ENCODE measurements around the gene C10orf90. TPM values are rescaled to one million over a fixed set of nuclear protein-coding genes. Genes with fewer than 3 reads are reported as not detected.

The C10orf90 gene
- total and polyA plus RNA-seq, 2 experiments from 2014 or later, result 0.20 TPM; not detected in 1

GRCh38 chr10:126394948-126395347 is 275.5 kb downstream of the C10orf90 start:
- Histone ChIP-seq H3K4me3 (no peak overlapping the region), H3K27ac (no peak overlapping the region), H3K4me2 (no peak overlapping the region), H3K9me3 (ENCODE audit: low read depth) (no peaks in the 10 kb centered on the region), H2AFZ (no peak overlapping the region), H3K79me2 (no peaks in the 10 kb centered on the region), H4K20me1 (ENCODE audit: insufficient read depth, poor library complexity, severe bottlenecking) (no peaks in the 10 kb centered on the region), H3K4me1 (ENCODE audit: insufficient read depth) (no peaks in the 10 kb centered on the region), H3K36me3 (replicated peaks; ENCODE audit: insufficient read depth, low read depth) (no peaks in the 10 kb centered on the region), H3K9me2 (replicated peaks; ENCODE audit: insufficient read depth) (no peaks in the 10 kb centered on the region), H3K27me3 (peaks cover 9% of the 10 kb centered on the region)
- TF ChIP-seq EZH2phosphoT487 (IDR thresholded peaks at IDR 0.05; ENCODE audit: low read depth, severe bottlenecking, unreplicated experiment), result no peak
- TF ChIP-seq CTCF (IDR thresholded peaks at IDR 0.05; ENCODE audit: poor library complexity), result no peak
- no peak for TF ChIP-seq EZH2 (IDR thresholded peaks at IDR 0.05; ENCODE audit: borderline replicate concordance)
- DNase-seq (ENCODE audit: low spot score), result no peak
- 97% methylated on average over 2 of the region's 2 CpGs for WGBS (ENCODE audit: low lambda C conversion rate, missing lambda C conversion rate)

- Histone ChIP-seq H3K4me1 (ENCODE audit: insufficient read depth) (no peaks in the 10 kb centered on the region), H4K20me1 (ENCODE audit: insufficient read depth, poor library complexity, severe bottlenecking) (no peaks in the 10 kb centered on the region), H3K27me3 (peaks cover 27% of the 10 kb centered on the region), H3K9me3 (ENCODE audit: low read depth) (no peaks in the 10 kb centered on the region), H3K79me2 (no peaks in the 10 kb centered on the region), H3K36me3 (replicated peaks; ENCODE audit: insufficient read depth, low read depth) (no peaks in the 10 kb centered on the region), H3K4me2 (no peak overlapping the region), H2AFZ (no peak overlapping the region), H3K27ac (no peak overlapping the region), H3K9me2 (replicated peaks; ENCODE audit: insufficient read depth) (no peaks in the 10 kb centered on the region), H3K4me3 (no peak overlapping the region)
- DNase-seq (ENCODE audit: low spot score), result no peak
- 94% methylated on average over 4 of the region's 4 CpGs for WGBS (ENCODE audit: low lambda C conversion rate, missing lambda C conversion rate)
- TF ChIP-seq CTCF (IDR thresholded peaks at IDR 0.05; ENCODE audit: poor library complexity) (no peak), EZH2 (IDR thresholded peaks at IDR 0.05; ENCODE audit: borderline replicate concordance) (no peak), EZH2phosphoT487 (IDR thresholded peaks at IDR 0.05; ENCODE audit: low read depth, severe bottlenecking, unreplicated experiment) (no peak)
These were observed 277.4 kb downstream of the C10orf90 start for GRCh38 chr10:126393076-126393475.

DNA sequence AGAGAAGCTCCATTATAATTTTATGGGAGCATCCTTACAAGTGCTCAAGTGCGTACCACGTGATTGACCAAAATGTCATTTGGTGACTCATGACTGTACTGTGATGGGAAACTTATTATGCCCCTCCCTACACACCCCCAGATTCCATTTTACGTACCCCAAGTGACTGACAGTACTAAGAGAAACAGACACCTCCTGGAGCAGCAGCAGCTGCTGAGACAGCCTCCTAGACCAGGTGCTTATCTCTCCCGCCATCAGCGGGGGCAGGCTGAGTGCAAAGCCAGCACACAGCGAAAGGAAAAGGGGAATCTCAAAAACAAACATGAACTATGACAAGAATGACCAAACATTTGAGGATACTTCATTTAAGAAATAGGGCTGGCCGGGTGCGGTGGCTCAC is 278.0 kb downstream of the C10orf90 start:
- H3K27me3 ChIP-seq, result peaks cover 31% of the 10 kb centered on the region
- no peaks in the 10 kb centered on the region for H3K36me3 ChIP-seq (replicated peaks; ENCODE audit: insufficient read depth, low read depth)
- 64% methylated on average over 8 of the region's 8 CpGs for WGBS (ENCODE audit: low lambda C conversion rate, missing lambda C conversion rate)
- no peak overlapping the region for H3K27ac ChIP-seq
- TF ChIP-seq EZH2phosphoT487 (IDR thresholded peaks at IDR 0.05; ENCODE audit: low read depth, severe bottlenecking, unreplicated experiment), result no peak
- TF ChIP-seq CTCF (IDR thresholded peaks at IDR 0.05; ENCODE audit: poor library complexity), result no peak
- no peak for TF ChIP-seq EZH2 (IDR thresholded peaks at IDR 0.05; ENCODE audit: borderline replicate concordance)
- no peaks in the 10 kb centered on the region for H3K9me2 ChIP-seq (replicated peaks; ENCODE audit: insufficient read depth)
- DNase-seq (ENCODE audit: low spot score), result no peak
- H3K79me2 ChIP-seq, result no peaks in the 10 kb centered on the region
- H3K4me1 ChIP-seq (ENCODE audit: insufficient read depth), result no peaks in the 10 kb centered on the region
- H3K4me3 ChIP-seq, result no peak overlapping the region
- no peak overlapping the region for H3K4me2 ChIP-seq
- H3K9me3 ChIP-seq (ENCODE audit: low read depth), result no peaks in the 10 kb centered on the region
- no peak overlapping the region for H2AFZ ChIP-seq
- no peaks in the 10 kb centered on the region for H4K20me1 ChIP-seq (ENCODE audit: insufficient read depth, poor library complexity, severe bottlenecking)

- DNase-seq (ENCODE audit: low spot score), result no peak
- H3K4me1 ChIP-seq (ENCODE audit: insufficient read depth), result no peaks in the 10 kb centered on the region
- H3K27ac ChIP-seq, result no peak overlapping the region
- no peaks in the 10 kb centered on the region for H3K9me2 ChIP-seq (replicated peaks; ENCODE audit: insufficient read depth)
- no peaks in the 10 kb centered on the region for H4K20me1 ChIP-seq (ENCODE audit: insufficient read depth, poor library complexity, severe bottlenecking)
- no peaks in the 10 kb centered on the region for H3K9me3 ChIP-seq (ENCODE audit: low read depth)
- H3K79me2 ChIP-seq, result no peaks in the 10 kb centered on the region
- no peak overlapping the region for H2AFZ ChIP-seq
- TF ChIP-seq CTCF (IDR thresholded peaks at IDR 0.05; ENCODE audit: poor library complexity) (no peak), EZH2 (IDR thresholded peaks at IDR 0.05; ENCODE audit: borderline replicate concordance) (no peak), EZH2phosphoT487 (IDR thresholded peaks at IDR 0.05; ENCODE audit: low read depth, severe bottlenecking, unreplicated experiment) (no peak)
- no peaks in the 10 kb centered on the region for H3K36me3 ChIP-seq (replicated peaks; ENCODE audit: insufficient read depth, low read depth)
- H3K4me3 ChIP-seq, result no peak overlapping the region
- H3K4me2 ChIP-seq, result no peak overlapping the region
- H3K27me3 ChIP-seq, result peaks cover 33% of the 10 kb centered on the region
- 79% methylated on average over 6 of the region's 6 CpGs for WGBS (ENCODE audit: low lambda C conversion rate, missing lambda C conversion rate)
These were observed 278.4 kb downstream of the C10orf90 start for GRCh38 chr10:126392068-126392467.

Measured in hepatocyte (in vitro differentiated cells).